Epithelial cell of umbilical artery (primary cell): ENCODE results near the gene AP1S1. TPM values are rescaled to one million over a fixed set of nuclear protein-coding genes. Genes with fewer than 3 reads are reported as not detected.

Experiments
- total RNA-seq: library from RNA; depleted of rRNA; stranded (reverse); fragments of >200 nt; gene quantifications from 2 replicates; pipeline ENCODE4 v1.2.3, GENCODE V29; 2014

Gene AP1S1
- 189 and 211 TPM in 2 replicates for total RNA-seq

DNA sequence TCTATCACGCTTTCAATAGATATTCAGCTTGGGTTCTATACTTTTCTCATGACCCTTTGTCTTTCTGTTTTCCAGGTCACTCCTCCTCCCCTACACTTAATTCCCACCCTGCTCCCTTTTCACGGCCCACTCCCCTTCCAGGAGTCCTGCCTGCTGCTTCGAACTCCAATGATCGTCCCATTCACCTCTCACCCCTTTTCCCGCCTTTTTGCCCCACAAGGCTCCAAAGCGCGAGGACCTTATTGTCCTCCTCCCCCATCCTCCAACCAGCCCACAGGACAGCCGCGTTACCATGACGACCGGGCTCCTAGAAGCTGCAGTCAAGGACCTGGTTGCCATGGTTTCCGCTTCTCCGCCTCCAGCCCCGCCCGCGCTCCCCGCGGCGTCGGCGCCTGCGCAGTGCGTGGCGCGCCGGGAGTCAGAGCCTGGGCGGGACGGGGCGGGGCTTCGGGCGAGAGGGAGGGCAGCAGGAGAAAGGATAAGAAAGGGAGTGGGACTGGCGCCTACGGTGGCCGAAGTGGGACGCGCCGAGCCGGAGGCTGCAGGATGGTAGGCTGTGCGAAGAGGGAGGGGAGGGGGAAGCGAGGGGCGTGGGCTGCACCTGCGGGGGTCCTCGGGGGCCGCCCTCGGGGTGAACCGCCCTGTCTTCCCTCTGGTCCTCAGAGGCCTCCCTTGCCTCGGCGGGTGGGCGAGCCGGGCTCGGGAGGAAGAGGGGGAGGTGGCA is at the start of gene AP1S1:
Gene AP1S1 (plus strand): TSS at position 508 of the 724 bp plus-strand sequence. CDS start 39 bp downstream, at position 547.

DNA sequence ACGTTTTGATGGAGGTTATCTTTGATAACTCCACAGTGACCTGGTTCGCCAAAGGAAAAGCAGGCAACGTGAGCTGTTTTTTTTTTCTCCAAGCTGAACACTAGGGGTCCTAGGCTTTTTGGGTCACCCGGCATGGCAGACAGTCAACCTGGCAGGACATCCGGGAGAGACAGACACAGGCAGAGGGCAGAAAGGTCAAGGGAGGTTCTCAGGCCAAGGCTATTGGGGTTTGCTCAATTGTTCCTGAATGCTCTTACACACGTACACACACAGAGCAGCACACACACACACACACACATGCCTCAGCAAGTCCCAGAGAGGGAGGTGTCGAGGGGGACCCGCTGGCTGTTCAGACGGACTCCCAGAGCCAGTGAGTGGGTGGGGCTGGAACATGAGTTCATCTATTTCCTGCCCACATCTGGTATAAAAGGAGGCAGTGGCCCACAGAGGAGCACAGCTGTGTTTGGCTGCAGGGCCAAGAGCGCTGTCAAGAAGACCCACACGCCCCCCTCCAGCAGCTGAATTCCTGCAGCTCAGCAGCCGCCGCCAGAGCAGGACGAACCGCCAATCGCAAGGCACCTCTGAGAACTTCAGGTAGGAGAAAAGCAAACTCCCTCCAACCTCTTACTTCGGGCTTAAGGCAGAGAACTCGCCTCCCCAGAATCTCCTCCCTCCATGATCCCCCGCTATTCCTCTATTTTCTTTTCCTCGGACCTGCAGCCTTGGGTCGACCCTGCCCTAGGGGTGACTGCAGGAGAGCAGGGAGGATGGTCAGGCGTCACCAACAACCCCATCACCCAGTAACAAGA is 27.4 kb upstream of the AP1S1 start, which contains the start of gene SERPINE1:
Gene SERPINE1 (plus strand): TSS at position 454 of the 809 bp plus-strand sequence. CDS start 1,290 bp downstream, outside the sequence.

DNA sequence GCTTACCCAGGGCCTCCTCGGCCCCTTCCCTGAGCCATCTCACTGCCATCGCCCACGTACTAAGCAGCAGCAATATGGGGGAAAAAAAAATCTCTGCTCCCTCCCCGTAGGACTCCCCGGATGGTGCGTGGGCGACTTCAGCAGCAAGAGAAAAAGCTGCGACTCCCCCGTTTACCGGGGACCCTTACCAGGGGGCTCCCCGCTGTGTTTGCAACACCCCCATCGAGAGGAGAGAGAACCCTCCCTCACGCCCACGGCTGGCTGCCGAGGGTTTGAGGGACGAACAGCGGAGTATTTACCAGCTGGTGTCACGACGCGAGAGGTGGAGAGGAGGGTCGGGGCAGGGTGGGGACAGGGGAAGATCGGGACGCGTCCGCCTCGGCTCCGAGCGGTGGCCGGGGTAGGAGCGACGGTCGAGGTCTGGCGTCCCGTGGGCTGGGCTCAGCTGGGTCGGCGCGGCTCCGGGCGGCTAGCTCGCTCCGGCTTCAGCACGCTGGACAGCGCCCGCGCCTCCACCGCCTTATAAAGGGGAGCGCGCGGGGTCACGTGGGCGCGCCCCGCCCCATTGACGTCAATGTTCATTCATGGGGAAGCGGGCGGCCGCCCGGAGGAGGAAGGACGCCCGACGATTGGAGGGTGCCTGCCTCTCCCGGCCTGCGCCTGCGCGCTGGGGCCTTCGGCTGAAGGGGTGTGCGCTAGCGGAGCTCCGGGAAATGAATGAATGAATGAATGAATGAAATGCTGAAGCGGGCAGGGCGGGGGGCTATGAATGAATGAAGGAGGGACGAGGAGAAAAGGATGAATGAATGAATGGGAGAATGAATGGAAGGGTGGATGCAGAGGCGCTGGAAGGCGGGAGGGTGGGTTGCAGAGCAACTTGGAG is 11.0 kb downstream of the AP1S1 start, which contains the start of gene VGF:
Gene VGF (minus strand): TSS at position 495 of the 883 bp plus-strand sequence. CDS start 726 bp downstream, outside the sequence.

DNA sequence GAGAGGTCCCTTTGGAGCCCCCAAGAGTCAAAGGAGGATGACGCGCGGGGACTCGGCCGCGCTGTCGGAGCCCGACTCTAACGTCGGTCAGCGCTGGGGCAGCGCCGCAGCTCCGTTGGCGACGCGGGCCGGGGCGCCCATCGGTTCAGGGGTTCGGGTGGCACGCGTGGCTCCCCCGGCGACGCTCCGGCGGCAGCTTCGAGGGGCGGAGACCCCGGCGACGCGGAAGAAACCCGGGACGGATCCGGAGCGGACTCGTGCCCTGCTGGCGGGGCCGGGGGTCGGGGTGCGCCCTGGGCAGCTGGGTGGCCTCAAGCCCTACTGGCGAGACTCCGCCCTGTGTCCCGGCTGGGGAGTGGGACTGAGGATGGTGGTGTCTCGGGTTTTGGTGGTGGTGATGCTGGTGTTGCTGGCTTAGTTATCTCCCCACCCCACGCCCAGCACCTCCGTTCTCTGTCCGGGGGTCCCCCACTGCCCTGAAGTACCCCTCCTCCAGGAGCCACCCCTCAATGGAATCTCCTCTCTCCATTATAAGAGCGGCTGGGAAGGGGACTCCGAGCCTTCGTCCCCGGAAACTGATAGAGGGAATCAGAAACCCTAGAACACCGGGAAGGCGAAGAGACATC is 26.0 kb downstream of the AP1S1 start, which contains the start of gene NAT16:
Gene NAT16 (minus strand): TSS at position 164 of the 626 bp plus-strand sequence. CDS start 5,486 bp downstream, outside the sequence.

DNA sequence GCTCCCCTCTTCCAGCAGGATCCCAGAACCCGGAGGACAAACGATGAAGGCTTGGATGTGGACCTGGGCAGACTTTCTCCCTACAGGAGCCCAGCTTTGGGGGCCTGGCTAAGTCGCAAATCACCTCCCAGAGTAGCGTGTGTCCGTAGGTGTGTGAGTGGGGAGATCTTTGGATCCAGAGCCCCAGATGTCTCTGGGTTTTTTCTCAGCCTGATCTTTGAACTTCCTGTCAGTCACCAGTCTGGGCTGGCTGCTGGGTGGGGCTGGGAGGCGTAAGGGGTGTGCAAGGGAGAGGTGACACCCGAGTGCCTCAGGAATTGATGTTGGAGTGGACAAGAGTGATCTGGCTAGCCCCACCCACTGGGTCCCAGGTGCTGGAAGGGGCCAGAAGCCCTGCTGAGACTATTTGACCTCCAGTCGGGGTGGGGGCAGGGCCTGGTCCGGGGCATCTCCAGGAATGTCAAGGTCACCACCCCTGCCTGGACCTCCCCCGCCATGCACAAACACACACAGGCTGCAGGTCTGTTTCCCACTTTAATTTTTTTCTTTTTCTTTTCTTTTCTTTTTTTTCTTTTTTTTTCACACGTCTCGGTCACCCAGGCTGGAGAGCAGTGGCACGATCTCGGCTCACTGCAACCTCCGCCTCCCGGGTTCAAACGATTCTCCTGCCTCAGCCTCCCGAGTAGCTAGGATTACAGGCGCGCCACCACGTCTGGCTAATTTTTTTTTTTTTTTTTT is 46.8 kb downstream of the AP1S1 start, which contains the start of gene MOGAT3:
Gene MOGAT3 (minus strand): TSS at position 175 of the 738 bp plus-strand sequence. CDS start 182 bp downstream, outside the sequence.

Other genes starting within 250 kb of the AP1S1 start
- not detected in 2 replicates for gene MUC3A, start 204.9 kb upstream of the AP1S1 start, total RNA-seq
- not detected in 2 replicates for gene MUC12, start 184.9 kb upstream of the AP1S1 start, total RNA-seq
- gene MUC17, start 134.4 kb upstream of the AP1S1 start, total RNA-seq: not detected in 2 replicates
- gene TRIM56, start 69.0 kb upstream of the AP1S1 start, total RNA-seq: 6.5 and 17.5 TPM in 2 replicates
- gene SERPINE1, start 27.4 kb upstream of the AP1S1 start, total RNA-seq: 1,622 and 2,149 TPM in 2 replicates
- gene VGF, start 11.1 kb downstream of the AP1S1 start, total RNA-seq: 0.32 and 1.1 TPM in 2 replicates
- not detected in 2 replicates for gene NAT16, start 25.8 kb downstream of the AP1S1 start, total RNA-seq
- gene MOGAT3, start 46.6 kb downstream of the AP1S1 start, total RNA-seq: not detected in 2 replicates
- gene PLOD3, start 63.1 kb downstream of the AP1S1 start, total RNA-seq: 51.0 and 53.2 TPM in 2 replicates
- 109 and 149 TPM in 2 replicates for gene ZNHIT1, start 63.7 kb downstream of the AP1S1 start, total RNA-seq
- gene CLDN15, start 83.3 kb downstream of the AP1S1 start, total RNA-seq: 1.3 and 2.9 TPM in 2 replicates
- 336 and 410 TPM in 2 replicates for gene FIS1, start 90.6 kb downstream of the AP1S1 start, total RNA-seq
- gene IFT22, start 167.3 kb downstream of the AP1S1 start, total RNA-seq: 17.9 and 26.1 TPM in 2 replicates
- gene COL26A1, start 208.4 kb downstream of the AP1S1 start, total RNA-seq: not detected in 2 replicates